Neuronal stem cell (in vitro differentiated cells): ENCODE results near the gene TMOD2.

Experiments
- DNase-seq: peaks from one replicate; pipeline ENCODE4 v3.0.0-alpha.2; 2013; ENCODE audit warnings: low spot score
- H2AFZ ChIP-seq: one replicate; pipeline ENCODE4 v1.6.1; 2013; ENCODE audit warnings: mild to moderate bottlenecking, low read length, inconsistent platforms
- H2AK5ac ChIP-seq: 2 replicates; pipeline ENCODE4 v1.6.1; 2013; ENCODE audit warnings: low read depth, mild to moderate bottlenecking, inconsistent platforms, low read length, moderate library complexity, mixed read lengths
- H2BK120ac ChIP-seq: 2 replicates; pipeline ENCODE4 v1.6.1; 2013; ENCODE audit warnings: low read depth, mild to moderate bottlenecking, inconsistent platforms, low read length, moderate library complexity, mixed read lengths
- H2BK12ac ChIP-seq: one replicate; pipeline ENCODE4 v1.6.1; 2013; ENCODE audit warnings: low read length, inconsistent platforms
- H2BK15ac ChIP-seq: 2 replicates; pipeline ENCODE4 v1.6.1; 2013; ENCODE audit warnings: mild to moderate bottlenecking, low read length, inconsistent platforms, mixed read lengths
- H2BK5ac ChIP-seq: one replicate; pipeline ENCODE4 v1.6.1; 2013; ENCODE audit warnings: inconsistent platforms, mild to moderate bottlenecking, low read length, moderate library complexity
- H3K14ac ChIP-seq: one replicate; pipeline ENCODE4 v1.6.1; 2013; ENCODE audit warnings: low read length, inconsistent platforms
- H3K18ac ChIP-seq: 2 replicates; pipeline ENCODE4 v1.6.1; 2013; ENCODE audit warnings: low read length, inconsistent platforms
- H3K23ac ChIP-seq: 2 replicates; pipeline ENCODE4 v1.6.1; 2013; ENCODE audit warnings: low read depth, mild to moderate bottlenecking, mixed read lengths, low read length, inconsistent platforms; ENCODE audit not compliant: poor library complexity
- H3K27ac ChIP-seq: replicated peaks from 3 replicates; pipeline ENCODE4 v1.5.1; 2013; ENCODE audit warnings: low read length, inconsistent platforms
- H3K27me3 ChIP-seq, 3 experiments: 2 replicates each; pipeline ENCODE4 v1.6.1; 2013; ENCODE audit warnings: low read length in 3 of 3, mild to moderate bottlenecking in 2 of 3, inconsistent platforms in 1 of 3, low read depth in 1 of 3, mixed read lengths in 1 of 3, moderate library complexity in 1 of 3; ENCODE audit not compliant: control insufficient read depth in 3 of 3, insufficient read depth in 3 of 3
- H3K36me3 ChIP-seq, 2 donors: replicated peaks in 1 of 2; 2 replicates each; pipeline ENCODE4 v1.6.1; 2013; ENCODE audit warnings: low read length in 2 of 2; ENCODE audit not compliant: control insufficient read depth in 2 of 2, insufficient read depth in 2 of 2
- H3K4ac ChIP-seq: 2 replicates; pipeline ENCODE4 v1.6.1; 2013; ENCODE audit warnings: inconsistent platforms, mild to moderate bottlenecking, low read length, moderate library complexity
- H3K4me1 ChIP-seq, 2 donors: 1 replicate in 1 of 2; 2 replicates in 1 of 2; pipeline ENCODE4 v1.6.1; 2013; ENCODE audit warnings: low read length in 2 of 2, low read depth in 1 of 2; ENCODE audit not compliant: control insufficient read depth in 2 of 2, insufficient read depth in 1 of 2
- H3K4me2 ChIP-seq: one replicate; pipeline ENCODE4 v1.6.1; 2013; ENCODE audit warnings: mild to moderate bottlenecking, low read length, inconsistent platforms; ENCODE audit not compliant: insufficient read depth, poor library complexity, severe bottlenecking
- H3K4me3 ChIP-seq, 2 donors: 2 replicates each; pipeline ENCODE4 v1.5.1; 2013; ENCODE audit warnings: low read length in 2 of 2, mild to moderate bottlenecking in 2 of 2, inconsistent platforms in 1 of 2, moderate library complexity in 1 of 2
- H3K79me1 ChIP-seq: one replicate; pipeline ENCODE4 v1.6.1; 2013; ENCODE audit warnings: low read depth, mild to moderate bottlenecking, inconsistent platforms, low read length, moderate library complexity
- H3K9ac ChIP-seq: one replicate; pipeline ENCODE4 v1.6.1; 2013; ENCODE audit warnings: mild to moderate bottlenecking, low read depth, low read length, inconsistent platforms; ENCODE audit not compliant: poor library complexity
- H3K9me3 ChIP-seq, 2 donors: replicated peaks in 1 of 2; 2 replicates each; pipeline versions ENCODE3 to v1.6.1; 2013; ENCODE audit warnings: low read length in 2 of 2, mild to moderate bottlenecking in 2 of 2, inconsistent platforms in 1 of 2, low read depth in 1 of 2, mixed read lengths in 1 of 2, moderate library complexity in 1 of 2; ENCODE audit not compliant: control insufficient read depth in 2 of 2, insufficient read depth in 1 of 2
- H4K8ac ChIP-seq: one replicate; pipeline ENCODE4 v1.6.1; 2013; ENCODE audit warnings: low read depth, mild to moderate bottlenecking, inconsistent platforms, low read length, moderate library complexity
- H4K91ac ChIP-seq: one replicate; pipeline ENCODE4 v1.6.1; 2013; ENCODE audit warnings: low read length, low read depth, mild to moderate bottlenecking, inconsistent platforms; ENCODE audit not compliant: poor library complexity
- WGBS, 2 donors: extraction: QIAGEN DNeasy Blood & Tissue Kit; methylation state at CpG; one replicate each; pipeline ENCODE4 v1.1.7; 2013; ENCODE audit warnings: missing lambda C conversion rate in 2 of 2, mixed read lengths in 1 of 2; ENCODE audit not compliant: insufficient read length in 2 of 2, insufficient replicate concordance in 1 of 2; ENCODE audit errors: extremely low coverage in 2 of 2; 5-methylcytosine and 5-hydroxymethylcytosine counted together

TMOD2 gene

DNA sequence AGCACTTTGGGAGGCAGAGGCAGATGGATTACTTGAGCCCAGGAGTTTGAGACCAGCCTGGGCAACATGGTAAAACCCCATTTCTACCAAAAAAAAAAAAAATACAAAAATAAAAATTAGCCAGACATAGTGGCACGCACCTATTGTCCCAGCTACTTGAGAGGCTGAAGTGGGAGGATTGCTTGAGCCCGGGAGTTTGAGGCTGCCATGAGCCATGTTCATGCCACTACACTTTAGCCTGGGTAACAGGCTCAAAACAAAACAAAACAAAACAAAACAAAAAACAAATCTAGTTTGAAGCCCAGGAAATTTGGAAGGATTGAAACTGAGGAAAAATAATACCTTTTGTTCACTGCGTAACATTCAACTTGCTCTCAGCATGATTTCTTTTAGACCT, 94.7 kb downstream of the TMOD2 start:
- H3K4me3 ChIP-seq: no peak overlapping the region
- no peak overlapping the region for H4K91ac ChIP-seq
- no peak overlapping the region for H3K27ac ChIP-seq
- no peak overlapping the region for H4K8ac ChIP-seq
- no peak overlapping the region for H2AFZ ChIP-seq
- no peaks in the 10 kb centered on the region for H3K79me1 ChIP-seq
- H2BK5ac ChIP-seq: no peak overlapping the region
- DNase-seq: no peak
- no peaks in the 10 kb centered on the region for H3K9me3 ChIP-seq
- H3K4ac ChIP-seq: no peak overlapping the region
- H3K27me3 ChIP-seq: no peaks in the 10 kb centered on the region
- no peak overlapping the region for H3K14ac ChIP-seq
- H3K4me2 ChIP-seq: no peak overlapping the region
- WGBS, 2 donors: no CpG with 5 or more reads among the region's 3 CpGs
- H2AK5ac ChIP-seq: no peak overlapping the region
- H3K9ac ChIP-seq: no peak overlapping the region
- H3K4me1 ChIP-seq: peaks cover 6 to 8% of the 10 kb centered on the region in 2 donors
- no peak overlapping the region for H3K23ac ChIP-seq
- no peak overlapping the region for H2BK120ac ChIP-seq
- H2BK12ac ChIP-seq: no peak overlapping the region
- H3K36me3 ChIP-seq: no peaks in the 10 kb centered on the region
- H2BK15ac ChIP-seq: no peak overlapping the region
- no peak overlapping the region for H3K18ac ChIP-seq

DNA sequence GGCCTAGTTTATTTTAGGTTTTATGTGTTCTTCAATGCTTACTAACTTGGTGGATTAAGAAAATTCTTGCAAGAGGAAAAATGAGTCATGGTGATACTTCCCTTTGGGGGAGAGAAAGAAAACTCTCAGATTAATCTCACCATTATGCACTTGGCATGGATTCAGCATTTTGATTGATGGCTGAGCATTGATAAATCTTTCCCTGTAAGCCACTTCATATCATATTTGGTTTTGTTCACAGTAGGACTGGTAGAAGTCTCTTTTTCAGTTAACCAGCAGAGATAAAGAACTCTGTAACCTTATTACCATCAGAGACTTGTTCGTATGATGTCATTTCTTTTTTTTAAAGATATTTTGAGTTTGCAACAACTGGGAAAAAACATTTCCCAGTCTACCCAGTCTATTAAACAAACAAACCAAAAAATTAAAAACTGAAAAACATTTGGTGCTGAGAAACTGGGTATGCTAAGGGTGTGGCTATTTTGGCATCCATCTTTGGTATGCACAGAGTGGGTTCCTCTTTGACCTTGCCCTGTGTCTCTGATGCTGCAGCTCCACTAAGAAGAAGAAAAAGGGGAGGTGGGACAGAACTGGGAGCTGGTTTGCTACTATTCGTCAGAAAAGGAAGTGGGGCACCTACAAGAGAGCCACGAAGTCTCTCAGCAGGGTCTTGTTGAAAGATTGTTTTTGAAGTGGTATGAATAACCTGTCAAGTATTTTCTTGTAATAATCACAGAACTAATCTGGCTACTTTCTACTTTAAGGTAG, 95.2 kb downstream of the TMOD2 start:
- Histone ChIP-seq H3K36me3 (no peaks in the 10 kb centered on the region), H4K8ac (no peak overlapping the region), H2BK5ac (no peak overlapping the region), H3K9me3 (no peaks in the 10 kb centered on the region), H3K9ac (no peak overlapping the region), H2BK120ac (no peak overlapping the region), H3K27me3 (no peaks in the 10 kb centered on the region), H3K23ac (no peak overlapping the region), H4K91ac (no peak overlapping the region), H3K79me1 (no peaks in the 10 kb centered on the region), H3K4me3 (no peak overlapping the region), H3K14ac (no peak overlapping the region), H3K4me2 (no peak overlapping the region), H3K4ac (no peak overlapping the region), H2BK15ac (no peak overlapping the region), H3K4me1 (peaks cover 6 to 8% of the 10 kb centered on the region in 2 donors), H3K18ac (no peak overlapping the region), H2AFZ (no peak overlapping the region), H2BK12ac (no peak overlapping the region), H2AK5ac (no peak overlapping the region), H3K27ac (no peak overlapping the region)
- DNase-seq: no peak
- WGBS, 2 donors: no CpG with 5 or more reads among the region's 3 CpGs

DNA sequence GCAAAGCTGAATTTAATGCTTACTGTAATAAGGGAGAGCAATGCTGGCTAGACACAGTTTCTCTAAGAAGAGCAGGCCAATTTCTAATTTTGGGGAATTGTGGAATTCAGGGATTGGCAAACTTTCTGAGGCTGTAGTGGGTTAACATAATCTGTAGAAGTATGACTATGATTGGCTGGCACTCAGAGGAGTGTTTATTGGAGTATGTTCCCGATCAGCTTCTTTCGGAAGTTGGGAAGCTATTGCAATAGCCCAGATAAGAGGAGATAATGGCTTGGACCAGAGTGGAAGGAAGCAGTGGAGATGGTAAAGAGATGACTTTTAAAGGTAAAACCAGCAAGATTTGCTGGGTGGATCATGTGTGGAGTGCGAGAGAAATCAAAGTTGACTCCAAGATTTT, 97.4 kb downstream of the TMOD2 start:
- Histone ChIP-seq H3K4me2 (no peak overlapping the region), H3K18ac (no peak overlapping the region), H3K9ac (no peak overlapping the region), H3K4ac (no peak overlapping the region), H2BK120ac (no peak overlapping the region), H2BK5ac (no peak overlapping the region), H2BK12ac (no peak overlapping the region), H3K14ac (no peak overlapping the region), H3K4me3 (no peak overlapping the region), H3K4me1 (peaks cover 0 to 2% of the 10 kb centered on the region in 2 donors), H3K79me1 (no peaks in the 10 kb centered on the region), H3K23ac (no peak overlapping the region), H3K27me3 (no peaks in the 10 kb centered on the region), H3K9me3 (no peaks in the 10 kb centered on the region), H3K27ac (no peak overlapping the region), H2AK5ac (no peak overlapping the region), H4K91ac (no peak overlapping the region), H2AFZ (no peak overlapping the region), H2BK15ac (no peak overlapping the region), H3K36me3 (no peaks in the 10 kb centered on the region), H4K8ac (no peak overlapping the region)
- no CpG with 5 or more reads among the region's 3 CpGs for WGBS, 2 donors
- DNase-seq: no peak

DNA sequence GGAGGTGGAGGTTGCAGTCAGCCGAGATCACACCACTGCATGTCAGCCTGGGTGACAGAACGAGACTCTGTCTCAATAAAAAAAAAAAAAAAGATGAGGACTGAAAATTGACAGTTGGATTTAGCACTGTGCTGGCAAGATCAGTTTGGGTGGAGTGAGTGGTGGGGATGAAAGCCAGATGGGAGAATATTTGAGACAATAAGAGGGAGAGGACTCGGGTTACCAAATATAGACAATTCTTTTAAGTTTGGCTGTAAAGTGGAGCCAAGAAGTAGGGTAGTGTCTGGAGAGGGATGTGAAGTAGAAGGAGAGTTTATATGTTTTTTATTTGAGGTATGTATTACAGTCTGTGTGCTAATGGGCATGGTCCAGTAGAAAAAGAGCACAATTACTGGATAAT, 98.5 kb downstream of the TMOD2 start:
- Histone ChIP-seq H2BK120ac (no peak overlapping the region), H2BK5ac (no peak overlapping the region), H2AK5ac (no peak overlapping the region), H3K4me2 (no peak overlapping the region), H4K8ac (no peak overlapping the region), H3K27ac (no peak overlapping the region), H3K4me3 (no peak overlapping the region), H4K91ac (no peak overlapping the region), H3K9me3 (no peaks in the 10 kb centered on the region), H3K14ac (no peak overlapping the region), H2BK12ac (no peak overlapping the region), H2AFZ (no peak overlapping the region), H3K27me3 (no peaks in the 10 kb centered on the region), H2BK15ac (no peak overlapping the region), H3K4me1 (peaks cover 0 to 2% of the 10 kb centered on the region in 2 donors), H3K4ac (no peak overlapping the region), H3K36me3 (no peaks in the 10 kb centered on the region), H3K9ac (no peak overlapping the region), H3K23ac (no peak overlapping the region), H3K79me1 (no peaks in the 10 kb centered on the region), H3K18ac (no peak overlapping the region)
- DNase-seq: no peak
- no CpG with 5 or more reads among the region's 3 CpGs for WGBS, 2 donors
